IMR-90 (cell line): ENCODE measurements around the gene KIAA0232. TPM values are rescaled to one million over a fixed set of nuclear protein-coding genes. Genes with fewer than 3 reads are reported as not detected.

Experiments used
- ATAC-seq: fragments of 200-7000 bp; cut with Tn5 transposase; 2 replicates; pipeline ENCODE4 v1.9.1; 2020; ENCODE audit warnings: low read depth, mild to moderate bottlenecking, moderate library complexity
- BruUV-seq: library from RNA; stranded (reverse); fragments of 400-500 nt; replicated peaks from 2 replicates; lab custom pipeline; 2021; lab: Mats Ljungman, UMichigan
- CTCF ChIA-PET: fragments of 300-600 bp; formaldehyde crosslinking; extraction: SDS; loops from one replicate; lab custom pipeline; 2021; ENCODE audit warnings: antibody characterized with exemption; lab: Yijun Ruan, JAX
- POLR2A ChIA-PET: fragments of 300-600 bp; sonication (Branson Sonifier 250); formaldehyde crosslinking; loops from one replicate; lab custom pipeline; 2022; ENCODE audit warnings: antibody characterized with exemption; ENCODE audit not compliant: unreplicated experiment; lab: Charles Lee
- DNase-seq: peaks from one replicate; pipeline ENCODE4 v3.0.0; 2013
- H2AFZ ChIP-seq: replicated peaks from 2 replicates; pipeline ENCODE3; 2013; ENCODE audit warnings: low read length, mild to moderate bottlenecking; ENCODE audit not compliant: poor library complexity
- H2AK5ac ChIP-seq: 2 replicates; pipeline ENCODE4 v1.6.1; 2013; ENCODE audit warnings: low read depth, low read length, inconsistent platforms
- H2AK9ac ChIP-seq: replicated peaks from 2 replicates; pipeline ENCODE3; 2013; ENCODE audit warnings: mild to moderate bottlenecking, low read depth, low read length, moderate library complexity; ENCODE audit not compliant: poor library complexity
- H2BK120ac ChIP-seq: 2 replicates; pipeline ENCODE4 v1.6.1; 2013; ENCODE audit warnings: low read depth, low read length, inconsistent platforms
- H2BK15ac ChIP-seq: 3 replicates; pipeline ENCODE4 v1.6.1; 2013; ENCODE audit warnings: low read depth, low read length, inconsistent platforms
- H2BK20ac ChIP-seq: 2 replicates; pipeline ENCODE4 v1.6.1; 2013; ENCODE audit warnings: low read depth, mild to moderate bottlenecking, inconsistent platforms, low read length, moderate library complexity
- H2BK5ac ChIP-seq: 2 replicates; pipeline ENCODE4 v1.6.1; 2013; ENCODE audit warnings: mild to moderate bottlenecking, low read depth, low read length, inconsistent platforms; ENCODE audit not compliant: poor library complexity, severe bottlenecking
- H3K14ac ChIP-seq: replicated peaks from 2 replicates; pipeline ENCODE4 v1.6.1; 2013; ENCODE audit warnings: low read depth, low read length, inconsistent platforms
- H3K18ac ChIP-seq: 2 replicates; pipeline ENCODE4 v1.6.1; 2013; ENCODE audit warnings: low read depth, low read length, control low read depth
- H3K23ac ChIP-seq: 2 replicates; pipeline ENCODE4 v1.6.1; 2013; ENCODE audit warnings: low read depth, low read length, inconsistent platforms
- H3K27ac ChIP-seq: 2 replicates; pipeline ENCODE4 v1.5.1; 2013; ENCODE audit warnings: mild to moderate bottlenecking, control low read depth, low read length; ENCODE audit not compliant: insufficient read depth
- H3K27me3 ChIP-seq: 2 replicates; pipeline ENCODE4 v1.6.1; 2013; ENCODE audit warnings: low read length; ENCODE audit not compliant: control insufficient read depth, insufficient read depth
- H3K36me3 ChIP-seq: 2 replicates; pipeline ENCODE4 v1.6.1; 2013; ENCODE audit warnings: low read length, mixed read lengths; ENCODE audit not compliant: control insufficient read depth, insufficient read depth
- H3K4ac ChIP-seq: 2 replicates; pipeline ENCODE4 v1.6.1; 2013; ENCODE audit warnings: low read depth, low read length, inconsistent platforms
- H3K4me1 ChIP-seq: 2 replicates; pipeline ENCODE4 v1.6.1; 2013; ENCODE audit warnings: low read length, mixed read lengths; ENCODE audit not compliant: control insufficient read depth, insufficient read depth
- H3K4me2 ChIP-seq: 2 replicates; pipeline ENCODE4 v1.6.1; 2013; ENCODE audit warnings: low read depth, mild to moderate bottlenecking, control low read depth, low read length, moderate library complexity
- H3K4me3 ChIP-seq: 2 replicates; pipeline ENCODE4 v1.5.1; 2013; ENCODE audit warnings: low read depth, mild to moderate bottlenecking, control low read depth, low read length, moderate library complexity; ENCODE audit not compliant: insufficient read depth
- H3K56ac ChIP-seq: 2 replicates; pipeline ENCODE4 v1.6.1; 2013; ENCODE audit warnings: low read length, inconsistent platforms; ENCODE audit not compliant: insufficient read depth; ENCODE audit errors: extremely low read depth
- H3K79me1 ChIP-seq, 2 experiments: 2 replicates each; pipeline ENCODE4 v1.6.1; 2013; ENCODE audit warnings: low read length in 2 of 2, inconsistent platforms in 1 of 2, low read depth in 1 of 2
- H3K9ac ChIP-seq: 2 replicates; pipeline ENCODE4 v1.6.1; 2013; ENCODE audit warnings: low read depth, low read length, control low read depth
- H3K9me1 ChIP-seq: 2 replicates; pipeline ENCODE4 v1.6.1; 2013; ENCODE audit warnings: low read length, inconsistent platforms; ENCODE audit not compliant: insufficient read depth
- H3K9me3 ChIP-seq: 2 replicates; pipeline ENCODE4 v1.6.1; 2013; ENCODE audit warnings: low read length; ENCODE audit not compliant: control insufficient read depth, insufficient read depth
- H4K20me1 ChIP-seq: 2 replicates; pipeline ENCODE4 v1.6.1; 2013; ENCODE audit warnings: low read length, inconsistent platforms; ENCODE audit not compliant: insufficient read depth
- H4K5ac ChIP-seq: 2 replicates; pipeline ENCODE4 v1.6.1; 2013; ENCODE audit warnings: mild to moderate bottlenecking, low read depth, low read length, control low read depth
- H4K8ac ChIP-seq, 2 experiments: 2 replicates each; pipeline ENCODE4 v1.6.1; 2013; ENCODE audit warnings: low read depth in 2 of 2, low read length in 2 of 2, control low read depth in 1 of 2, inconsistent platforms in 1 of 2
- H4K91ac ChIP-seq: 2 replicates; pipeline ENCODE4 v1.6.1; 2013; ENCODE audit warnings: low read depth, low read length, inconsistent platforms; ENCODE audit not compliant: insufficient read depth
- BHLHE40 ChIP-seq: fragments of 150-350 bp; IDR thresholded peaks from 2 replicates; pipeline ENCODE4 v1.6.1; 2016; ENCODE audit warnings: mild to moderate bottlenecking, low read depth, low read length
- CEBPB ChIP-seq: IDR thresholded peaks from 2 replicates; pipeline ENCODE4 v1.6.1; 2012; ENCODE audit warnings: low read depth, low read length, improper control_type of control experiment
- CHD1 ChIP-seq: IDR thresholded peaks from 2 replicates; pipeline ENCODE4 v1.6.1; 2012; ENCODE audit warnings: low read depth, low read length, improper control_type of control experiment
- FOS ChIP-seq: fragments of 150-350 bp; IDR thresholded peaks from 2 replicates; pipeline ENCODE4 v1.6.1; 2016; ENCODE audit warnings: low read depth, low read length
- MAFK ChIP-seq: IDR thresholded peaks from 2 replicates; pipeline ENCODE4 v1.6.1; 2012; ENCODE audit warnings: low read depth, low read length, improper control_type of control experiment
- MAZ ChIP-seq: IDR thresholded peaks from 2 replicates; pipeline ENCODE4 v1.6.1; 2012; ENCODE audit warnings: low read depth, mild to moderate bottlenecking, low read length, improper control_type of control experiment, moderate library complexity, borderline replicate concordance
- MXI1 ChIP-seq: IDR thresholded peaks from 2 replicates; pipeline ENCODE4 v1.6.1; 2012; ENCODE audit warnings: low read depth, mild to moderate bottlenecking, low read length, moderate library complexity, borderline replicate concordance
- NFE2L2 ChIP-seq: fragments of 150-350 bp; IDR thresholded peaks from 2 replicates; pipeline ENCODE4 v1.6.1; 2016; ENCODE audit warnings: low read depth, mild to moderate bottlenecking, low read length
- POLR2A ChIP-seq: IDR thresholded peaks from 2 replicates; pipeline ENCODE4 v1.6.1; 2012; ENCODE audit warnings: mild to moderate bottlenecking, low read depth, low read length
- RAD21 ChIP-seq: IDR thresholded peaks from 2 replicates; pipeline ENCODE4 v1.6.1; 2012; ENCODE audit warnings: low read length, improper control_type of control experiment
- RCOR1 ChIP-seq: IDR thresholded peaks from 2 replicates; pipeline ENCODE4 v1.6.1; 2012; ENCODE audit warnings: mild to moderate bottlenecking, low read length, improper control_type of control experiment; ENCODE audit not compliant: insufficient replicate concordance
- RFX5 ChIP-seq: IDR thresholded peaks from 2 replicates; pipeline ENCODE4 v1.8.0; 2012; ENCODE audit warnings: low read depth, mild to moderate bottlenecking, low read length, moderate library complexity
- SMC3 ChIP-seq: fragments of 150-350 bp; IDR thresholded peaks from 2 replicates; pipeline ENCODE4 v1.6.1; 2016; ENCODE audit warnings: low read depth, mild to moderate bottlenecking, antibody characterized with exemption, low read length, moderate library complexity
- WGBS, 2 experiments: methylation state at CpG; one replicate each; pipeline versions ENCODE4 v1.1.5 to v1.1.7; 2013; ENCODE audit warnings: missing lambda C conversion rate in 2 of 2; ENCODE audit not compliant: insufficient read length in 1 of 2; ENCODE audit errors: extremely low coverage in 2 of 2; 5-methylcytosine and 5-hydroxymethylcytosine counted together
- dilution Hi-C: fragments of 300-500 bp; cut with HindIII; formaldehyde crosslinking; loops from one replicate; pipeline ENCODE4 v1.14.3; 2018; ENCODE audit warnings: low sequenced_read_pairs; ENCODE audit not compliant: unreplicated experiment
- in situ Hi-C: fragments of 300-500 bp; cut with MboI; formaldehyde crosslinking; loops from 3 replicates; pipeline ENCODE4 v1.14.3; 2019; ENCODE audit warnings: low sequenced_read_pairs, inconsistent platforms, mixed read lengths
- intact Hi-C: fragments of 100-400 bp; cut with micrococcal nuclease; formaldehyde crosslinking; loops from 2 replicates; pipeline ENCODE4 v1.10.0; 2022
- polyA plus RNA-seq, 3 experiments: library from polyadenylated mRNA; depleted of rRNA; stranded (reverse); fragments of >200 nt; gene quantifications; 2 replicates each; pipeline ENCODE4 v1.2.3, GENCODE V29; 2012; ENCODE audit warnings: low replicate concordance in 1 of 3
- total RNA-seq: library from RNA; depleted of rRNA; stranded (reverse); fragments of >200 nt; gene quantifications from 2 replicates; pipeline ENCODE4 v1.2.3, GENCODE V29; 2012
- TF ChIP-seq, protein P1 (sequence below): fragments of 150-350 bp; IDR thresholded peaks from 2 replicates; pipeline ENCODE4 v1.6.1; 2016; ENCODE audit warnings: low read depth, mild to moderate bottlenecking, low read length, moderate library complexity, borderline replicate concordance
- TF ChIP-seq, protein P2 (sequence below): fragments of 150-350 bp; IDR thresholded peaks from 2 replicates; pipeline ENCODE4 v1.6.1; 2017; ENCODE audit warnings: mild to moderate bottlenecking, antibody characterized with exemption, low read length, low read depth
- TF ChIP-seq, protein P3 (sequence below): conservative IDR thresholded peaks from 2 replicates; pipeline ENCODE4 v1.5.1; 2012; ENCODE audit warnings: mild to moderate bottlenecking, low read depth, low read length, improper control_type of control experiment

Gene KIAA0232
- total and polyA plus RNA-seq, 2 of the 4 experiments (the other 2 are of a cell fraction), result 6.8 to 19.5 TPM

DNA sequence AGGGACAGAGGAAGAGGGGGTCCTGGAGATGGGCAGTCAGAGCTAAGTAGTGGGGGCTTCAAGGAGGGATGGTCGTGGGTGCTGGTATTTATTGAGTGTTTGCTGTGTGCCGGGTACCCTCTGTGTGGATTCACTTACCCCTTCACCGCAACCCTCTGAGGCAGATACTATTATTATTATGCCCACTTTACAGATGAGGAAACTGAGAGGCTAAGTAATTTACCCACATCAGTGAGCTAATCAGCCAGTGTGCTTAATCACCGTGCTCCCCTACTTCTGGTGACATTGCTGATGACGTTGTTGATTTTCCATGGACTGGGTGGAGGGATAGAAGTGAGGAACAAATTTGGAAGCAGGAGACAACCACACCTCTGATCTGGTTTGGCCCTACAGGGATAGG, 4.1 kb upstream of the KIAA0232 start:
- no TSS peak for BruUV-seq
- Histone ChIP-seq H2AK5ac (no peak overlapping the region; the same call in 1 of the 2 replicates), H3K4me3 (no peak overlapping the region), H2BK15ac (no peak overlapping the region), H2BK5ac (no peak overlapping the region), H2BK120ac (no peak overlapping the region), H3K36me3 (no peaks in the 10 kb centered on the region), H3K4me2 (no peak overlapping the region), H4K8ac (no peak overlapping the region), H3K27me3 (peaks cover 21% of the 10 kb centered on the region), H3K9me1 (no peaks in the 10 kb centered on the region), H3K4me1 (no peaks in the 10 kb centered on the region), H4K5ac (no peak overlapping the region), H3K4ac (no peak overlapping the region), H4K20me1 (no peaks in the 10 kb centered on the region), H3K14ac (no peak overlapping the region), H2AK9ac (no peak overlapping the region), H4K91ac (no peak overlapping the region), H3K9ac (no peak overlapping the region), H3K9me3 (no peaks in the 10 kb centered on the region), H3K18ac (no peak overlapping the region), H2AFZ (no peak overlapping the region), H3K27ac (no peak overlapping the region), H2BK20ac (no peak overlapping the region), H3K56ac (no peak overlapping the region), H3K23ac (no peak overlapping the region), H3K79me1 (no peaks in the 10 kb centered on the region; a peak in 2 of 4 replicates)
- in situ Hi-C loops, result no loop called here
- dilution Hi-C loops, result no loop called here
- DNase-seq, result no peak
- no CpG with 5 or more reads among the region's 5 CpGs for WGBS, 2 experiments
- no peak for ATAC-seq
- POLR2A ChIA-PET, result no interaction called here
- intact Hi-C loops, result no loop called here
- CTCF ChIA-PET, result interaction anchor here (0.5 to 1.0 kb wide), 2 partner anchors 95 to 117 kb away, joined by 4 read pairs; no protein-coding TSS in a partner anchor
- TF ChIP-seq, protein P1, sequence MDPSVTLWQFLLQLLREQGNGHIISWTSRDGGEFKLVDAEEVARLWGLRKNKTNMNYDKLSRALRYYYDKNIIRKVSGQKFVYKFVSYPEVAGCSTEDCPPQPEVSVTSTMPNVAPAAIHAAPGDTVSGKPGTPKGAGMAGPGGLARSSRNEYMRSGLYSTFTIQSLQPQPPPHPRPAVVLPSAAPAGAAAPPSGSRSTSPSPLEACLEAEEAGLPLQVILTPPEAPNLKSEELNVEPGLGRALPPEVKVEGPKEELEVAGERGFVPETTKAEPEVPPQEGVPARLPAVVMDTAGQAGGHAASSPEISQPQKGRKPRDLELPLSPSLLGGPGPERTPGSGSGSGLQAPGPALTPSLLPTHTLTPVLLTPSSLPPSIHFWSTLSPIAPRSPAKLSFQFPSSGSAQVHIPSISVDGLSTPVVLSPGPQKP, result no peak
- TF ChIP-seq RAD21 (no peak), RCOR1 (no peak), FOS (no peak), MXI1 (no peak), BHLHE40 (no peak), NFE2L2 (no peak), POLR2A (no peak), SMC3 (no peak), MAFK (no peak), RFX5 (no peak), CEBPB (no peak), MAZ (no peak), CHD1 (no peak)
- TF ChIP-seq, protein P2, sequence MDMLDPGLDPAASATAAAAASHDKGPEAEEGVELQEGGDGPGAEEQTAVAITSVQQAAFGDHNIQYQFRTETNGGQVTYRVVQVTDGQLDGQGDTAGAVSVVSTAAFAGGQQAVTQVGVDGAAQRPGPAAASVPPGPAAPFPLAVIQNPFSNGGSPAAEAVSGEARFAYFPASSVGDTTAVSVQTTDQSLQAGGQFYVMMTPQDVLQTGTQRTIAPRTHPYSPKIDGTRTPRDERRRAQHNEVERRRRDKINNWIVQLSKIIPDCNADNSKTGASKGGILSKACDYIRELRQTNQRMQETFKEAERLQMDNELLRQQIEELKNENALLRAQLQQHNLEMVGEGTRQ, result no peak
- TF ChIP-seq, protein P3, sequence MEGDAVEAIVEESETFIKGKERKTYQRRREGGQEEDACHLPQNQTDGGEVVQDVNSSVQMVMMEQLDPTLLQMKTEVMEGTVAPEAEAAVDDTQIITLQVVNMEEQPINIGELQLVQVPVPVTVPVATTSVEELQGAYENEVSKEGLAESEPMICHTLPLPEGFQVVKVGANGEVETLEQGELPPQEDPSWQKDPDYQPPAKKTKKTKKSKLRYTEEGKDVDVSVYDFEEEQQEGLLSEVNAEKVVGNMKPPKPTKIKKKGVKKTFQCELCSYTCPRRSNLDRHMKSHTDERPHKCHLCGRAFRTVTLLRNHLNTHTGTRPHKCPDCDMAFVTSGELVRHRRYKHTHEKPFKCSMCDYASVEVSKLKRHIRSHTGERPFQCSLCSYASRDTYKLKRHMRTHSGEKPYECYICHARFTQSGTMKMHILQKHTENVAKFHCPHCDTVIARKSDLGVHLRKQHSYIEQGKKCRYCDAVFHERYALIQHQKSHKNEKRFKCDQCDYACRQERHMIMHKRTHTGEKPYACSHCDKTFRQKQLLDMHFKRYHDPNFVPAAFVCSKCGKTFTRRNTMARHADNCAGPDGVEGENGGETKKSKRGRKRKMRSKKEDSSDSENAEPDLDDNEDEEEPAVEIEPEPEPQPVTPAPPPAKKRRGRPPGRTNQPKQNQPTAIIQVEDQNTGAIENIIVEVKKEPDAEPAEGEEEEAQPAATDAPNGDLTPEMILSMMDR, result no peak
